HUES6 (cell line): ENCODE measurements around the gene DLGAP1.

ENCODE experiments used
- H3K27ac ChIP-seq: 2 replicates; pipeline ENCODE4 v1.7.0; 2013; ENCODE audit warnings: low read depth, mild to moderate bottlenecking, low read length, inconsistent platforms
- H3K27me3 ChIP-seq: 2 replicates; pipeline ENCODE4 v1.6.1; 2013; ENCODE audit warnings: low read length; ENCODE audit not compliant: control insufficient read depth, insufficient read depth
- H3K36me3 ChIP-seq: 2 replicates; pipeline ENCODE4 v1.6.1; 2013; ENCODE audit warnings: low read length; ENCODE audit not compliant: control insufficient read depth, insufficient read depth
- H3K4me1 ChIP-seq: 2 replicates; pipeline ENCODE4 v1.6.1; 2013; ENCODE audit warnings: low read length; ENCODE audit not compliant: control insufficient read depth, insufficient read depth
- H3K4me3 ChIP-seq: 2 replicates; pipeline ENCODE4 v1.5.1; 2013; ENCODE audit warnings: low read depth, low read length
- H3K9ac ChIP-seq: one replicate; pipeline ENCODE4 v1.6.1; 2013; ENCODE audit warnings: mild to moderate bottlenecking, low read length
- H3K9me3 ChIP-seq: 2 replicates; pipeline ENCODE4 v1.6.1; 2013; ENCODE audit warnings: low read depth, low read length; ENCODE audit not compliant: control insufficient read depth, insufficient read depth

The DLGAP1 gene

GRCh38 chr18:3916082-3916481 lies 539.0 kb downstream of the DLGAP1 start:
- H3K9ac ChIP-seq = no peak overlapping the region
- H3K4me3 ChIP-seq = no peak overlapping the region
- H3K4me1 ChIP-seq = no peaks in the 10 kb centered on the region
- H3K27me3 ChIP-seq = no peaks in the 10 kb centered on the region
- no peak overlapping the region for H3K27ac ChIP-seq
- no peaks in the 10 kb centered on the region for H3K36me3 ChIP-seq
- H3K9me3 ChIP-seq = no peaks in the 10 kb centered on the region

GRCh38 chr18:3914833-3915610 lies 540.1 kb downstream of the DLGAP1 start:
- Histone ChIP-seq H3K4me1 (no peaks in the 10 kb centered on the region), H3K9ac (no peak overlapping the region), H3K9me3 (no peaks in the 10 kb centered on the region), H3K4me3 (no peak overlapping the region), H3K36me3 (no peaks in the 10 kb centered on the region), H3K27ac (no peak overlapping the region), H3K27me3 (no peaks in the 10 kb centered on the region)

GRCh38 chr18:3914109-3914508 lies 541.0 kb downstream of the DLGAP1 start:
- H3K27me3 ChIP-seq = no peaks in the 10 kb centered on the region
- no peaks in the 10 kb centered on the region for H3K4me1 ChIP-seq
- H3K9me3 ChIP-seq = no peaks in the 10 kb centered on the region
- no peak overlapping the region for H3K27ac ChIP-seq
- H3K9ac ChIP-seq = no peak overlapping the region
- H3K4me3 ChIP-seq = no peak overlapping the region
- H3K36me3 ChIP-seq = no peaks in the 10 kb centered on the region

GRCh38 chr18:3912705-3913104 lies 542.4 kb downstream of the DLGAP1 start:
- H3K9me3 ChIP-seq = no peaks in the 10 kb centered on the region
- no peak overlapping the region for H3K9ac ChIP-seq
- no peaks in the 10 kb centered on the region for H3K27me3 ChIP-seq
- H3K36me3 ChIP-seq = no peaks in the 10 kb centered on the region
- H3K4me1 ChIP-seq = no peaks in the 10 kb centered on the region
- H3K27ac ChIP-seq = no peak overlapping the region
- H3K4me3 ChIP-seq = no peak overlapping the region

GRCh38 chr18:3911413-3911812 lies 543.7 kb downstream of the DLGAP1 start:
- Histone ChIP-seq H3K27ac (no peak overlapping the region), H3K9ac (no peak overlapping the region), H3K36me3 (no peaks in the 10 kb centered on the region), H3K4me3 (no peak overlapping the region), H3K4me1 (no peaks in the 10 kb centered on the region), H3K9me3 (no peaks in the 10 kb centered on the region), H3K27me3 (no peaks in the 10 kb centered on the region)

- Histone ChIP-seq H3K4me1 (no peaks in the 10 kb centered on the region), H3K27me3 (no peaks in the 10 kb centered on the region), H3K36me3 (no peaks in the 10 kb centered on the region), H3K9ac (no peak overlapping the region), H3K9me3 (no peaks in the 10 kb centered on the region), H3K27ac (no peak overlapping the region), H3K4me3 (no peak overlapping the region)
Measured at GRCh38 chr18:3910512-3910911, 544.6 kb downstream of the DLGAP1 start.

GRCh38 chr18:3907955-3908354 lies 547.2 kb downstream of the DLGAP1 start:
- H3K9ac ChIP-seq = no peak overlapping the region
- H3K4me3 ChIP-seq = no peak overlapping the region
- H3K36me3 ChIP-seq = no peaks in the 10 kb centered on the region
- no peaks in the 10 kb centered on the region for H3K4me1 ChIP-seq
- no peaks in the 10 kb centered on the region for H3K9me3 ChIP-seq
- H3K27ac ChIP-seq = no peak overlapping the region
- no peaks in the 10 kb centered on the region for H3K27me3 ChIP-seq

- Histone ChIP-seq H3K9ac (no peak overlapping the region), H3K27ac (no peak overlapping the region), H3K4me1 (no peaks in the 10 kb centered on the region), H3K36me3 (no peaks in the 10 kb centered on the region), H3K9me3 (no peaks in the 10 kb centered on the region), H3K4me3 (no peak overlapping the region), H3K27me3 (no peaks in the 10 kb centered on the region)
Measured at GRCh38 chr18:3906116-3906750, 548.9 kb downstream of the DLGAP1 start.

GRCh38 chr18:3903337-3903736 lies 551.8 kb downstream of the DLGAP1 start:
- H3K9me3 ChIP-seq = no peaks in the 10 kb centered on the region
- no peak overlapping the region for H3K27ac ChIP-seq
- H3K9ac ChIP-seq = no peak overlapping the region
- no peaks in the 10 kb centered on the region for H3K27me3 ChIP-seq
- no peaks in the 10 kb centered on the region for H3K4me1 ChIP-seq
- no peak overlapping the region for H3K4me3 ChIP-seq
- no peaks in the 10 kb centered on the region for H3K36me3 ChIP-seq

- Histone ChIP-seq H3K9me3 (no peaks in the 10 kb centered on the region), H3K4me1 (no peaks in the 10 kb centered on the region), H3K27me3 (no peaks in the 10 kb centered on the region), H3K27ac (no peak overlapping the region), H3K9ac (no peak overlapping the region), H3K36me3 (no peaks in the 10 kb centered on the region), H3K4me3 (no peak overlapping the region)
Measured at GRCh38 chr18:3902676-3903075, 552.4 kb downstream of the DLGAP1 start.

GRCh38 chr18:3901811-3902210 lies 553.3 kb downstream of the DLGAP1 start:
- no peaks in the 10 kb centered on the region for H3K9me3 ChIP-seq
- no peak overlapping the region for H3K27ac ChIP-seq
- H3K4me3 ChIP-seq = no peak overlapping the region
- no peaks in the 10 kb centered on the region for H3K4me1 ChIP-seq
- no peak overlapping the region for H3K9ac ChIP-seq
- H3K27me3 ChIP-seq = no peaks in the 10 kb centered on the region
- H3K36me3 ChIP-seq = no peaks in the 10 kb centered on the region
